HCT116 (cell line): ENCODE data around the gene CDK8. TPM values are rescaled to one million over a fixed set of nuclear protein-coding genes. Genes with fewer than 3 reads are reported as not detected.

ENCODE experiments used
- ATAC-seq: fragments of 200-7000 bp; cut with Tn5 transposase; 2 replicates; pipeline ENCODE4 v1.9.1; 2020; ENCODE audit warnings: mild to moderate bottlenecking, moderate library complexity
- BruUV-seq: library from RNA; stranded (reverse); fragments of 400-500 nt; replicated peaks from 2 replicates; lab custom pipeline; 2021; lab: Mats Ljungman, UMichigan
- CTCF ChIA-PET: fragments of 300-600 bp; sonication (Branson Sonifier 250); formaldehyde crosslinking; loops from one replicate; lab custom pipeline; 2021; ENCODE audit warnings: antibody characterized with exemption; lab: Charles Lee
- POLR2A ChIA-PET: fragments of 300-600, 350-600 bp; sonication (Branson Sonifier 250); formaldehyde crosslinking; loops from one replicate; lab custom pipeline; 2021; ENCODE audit warnings: antibody characterized with exemption; lab: Charles Lee
- RAD21 ChIA-PET, 2 experiments: fragments of 300-600 bp; sonication (Branson Sonifier 250); formaldehyde crosslinking; loops; one replicate each; lab custom pipeline; 2023; ENCODE audit warnings: low total read pairs in 2 of 2; ENCODE audit not compliant: uncharacterized antibody in 2 of 2, unreplicated experiment in 2 of 2, low non-redundant PET in 1 of 2; lab: Charles Lee
- DNase-seq: peaks from one replicate; pipeline ENCODE4 v3.0.0-alpha.2; 2010; ENCODE audit warnings: low read depth, low spot score
- H2AFZ ChIP-seq: fragments of 200-600 bp; shearing (Covaris generic), sonication (generic); 2 replicates; pipeline ENCODE4 v1.6.1; 2017; ENCODE audit warnings: low read depth, mixed run types, mixed read lengths, antibody characterized with exemption, low read length; ENCODE audit not compliant: poor library complexity, severe bottlenecking
- H3K27ac ChIP-seq: 2 replicates; pipeline ENCODE4 v1.5.1; 2012; ENCODE audit warnings: low read depth, low read length
- H3K27me3 ChIP-seq: fragments of 200-600 bp; sonication (generic); 2 replicates; pipeline ENCODE4 v1.6.1; 2016; ENCODE audit warnings: mixed run types, low read length, mixed read lengths; ENCODE audit not compliant: insufficient read depth
- H3K36me3 ChIP-seq, 2 experiments: fragments of 200-500 bp in 1 of 2; fragments of 200-600 bp in 1 of 2; sonication (Bioruptor generic) in 1 of 2; sonication (generic) in 1 of 2; 2 replicates each; pipeline versions ENCODE4 v1.5.1 to v1.6.1; 2014 to 2016; ENCODE audit warnings: low read length in 2 of 2, inconsistent platforms in 1 of 2, mixed read lengths in 1 of 2, mixed run types in 1 of 2; ENCODE audit not compliant: insufficient read depth in 2 of 2, control insufficient read depth in 1 of 2
- H3K4me1 ChIP-seq, 2 experiments: fragments of 200-600 bp in 1 of 2; sonication (generic) in 1 of 2; 2 replicates each; pipeline versions ENCODE4 v1.5.1 to v1.6.1; 2012 to 2017; ENCODE audit warnings: low read length in 2 of 2, inconsistent platforms in 1 of 2, mild to moderate bottlenecking in 1 of 2, mixed read lengths in 1 of 2, mixed run types in 1 of 2, moderate library complexity in 1 of 2; ENCODE audit not compliant: insufficient read depth in 2 of 2, control insufficient read depth in 1 of 2
- H3K4me2 ChIP-seq: fragments of 200-600 bp; sonication (generic); 2 replicates; pipeline ENCODE4 v1.6.1; 2017; ENCODE audit warnings: mixed run types, low read length, mixed read lengths
- H3K4me3 ChIP-seq, 2 experiments: fragments of 200-600 bp in 1 of 2; sonication (generic) in 1 of 2; replicated peaks in 1 of 2; 2 replicates each; pipeline ENCODE4 v1.5.1; 2011 to 2016; ENCODE audit warnings: low read length in 2 of 2, control low read depth in 1 of 2, low read depth in 1 of 2, mild to moderate bottlenecking in 1 of 2, mixed read lengths in 1 of 2, mixed run types in 1 of 2
- H3K79me2 ChIP-seq: fragments of 200-600 bp; sonication (generic); 2 replicates; pipeline ENCODE4 v1.6.1; 2017; ENCODE audit warnings: mild to moderate bottlenecking, mixed run types, low read length, moderate library complexity, mixed read lengths; ENCODE audit not compliant: insufficient read depth
- H3K9ac ChIP-seq: fragments of 200-600 bp; sonication (generic); 2 replicates; pipeline ENCODE4 v1.6.1; 2016; ENCODE audit warnings: low read length, mixed read lengths
- H3K9me2 ChIP-seq: fragments of 200-600 bp; sonication (generic), shearing (Covaris generic); 2 replicates; pipeline ENCODE4 v1.6.1; 2017; ENCODE audit warnings: mixed run types, mild to moderate bottlenecking, moderate library complexity; ENCODE audit not compliant: insufficient read depth
- H3K9me3 ChIP-seq, 2 experiments: fragments of 200-500 bp in 1 of 2; fragments of 200-600 bp in 1 of 2; sonication (Bioruptor generic) in 1 of 2; sonication (generic) in 1 of 2; 2 replicates each; pipeline ENCODE4 v1.6.1; 2014 to 2017; ENCODE audit warnings: low read length in 2 of 2, mixed read lengths in 2 of 2, inconsistent platforms in 1 of 2, low read depth in 1 of 2, mild to moderate bottlenecking in 1 of 2, mixed run types in 1 of 2, moderate library complexity in 1 of 2; ENCODE audit not compliant: control insufficient read depth in 1 of 2, insufficient read depth in 1 of 2
- H4K20me1 ChIP-seq: fragments of 200-600 bp; sonication (generic), shearing (Covaris generic); 2 replicates; pipeline ENCODE4 v1.6.1; 2017; ENCODE audit warnings: mixed run types, mild to moderate bottlenecking, moderate library complexity; ENCODE audit not compliant: insufficient read depth
- CBX3 ChIP-seq: IDR thresholded peaks from 2 replicates; pipeline ENCODE4 v1.6.1; 2012; ENCODE audit warnings: low read depth
- CTCF ChIP-seq, 3 experiments: fragments of 200-600 bp in 1 of 3; sonication (generic) in 1 of 3; IDR thresholded peaks in 2 of 3; conservative IDR thresholded peaks in 1 of 3; 2 replicates each; pipeline ENCODE4 v1.5.1; 2012 to 2017; ENCODE audit warnings: low read depth in 2 of 3, low read length in 2 of 3, antibody characterized with exemption in 1 of 3, borderline replicate concordance in 1 of 3, control low read depth in 1 of 3, mild to moderate bottlenecking in 1 of 3, mixed read lengths in 1 of 3, mixed run types in 1 of 3, moderate library complexity in 1 of 3; ENCODE audit not compliant: insufficient read depth in 1 of 3
- EZH2 ChIP-seq: fragments of 200-600 bp; sonication (generic); IDR thresholded peaks from 2 replicates; pipeline ENCODE4 v1.6.1; 2017; ENCODE audit warnings: antibody characterized with exemption, mixed run types
- FOSL1 ChIP-seq: IDR thresholded peaks from 2 replicates; pipeline ENCODE4 v1.6.1; 2012; ENCODE audit warnings: low read depth
- POLR2AphosphoS5 ChIP-seq: IDR thresholded peaks from 2 replicates; pipeline ENCODE4 v1.6.1; 2011; ENCODE audit warnings: mild to moderate bottlenecking, low read depth, low read length, moderate library complexity
- RAD21 ChIP-seq: IDR thresholded peaks from 2 replicates; pipeline ENCODE4 v1.6.1; 2012; ENCODE audit warnings: low read depth, mild to moderate bottlenecking
- SIN3A ChIP-seq: IDR thresholded peaks from 2 replicates; pipeline ENCODE4 v1.6.1; 2012; ENCODE audit warnings: low read depth
- SP1 ChIP-seq: IDR thresholded peaks from 2 replicates; pipeline ENCODE4 v1.6.1; 2012; ENCODE audit warnings: low read depth
- ZNF274 ChIP-seq: fragments of 200-500 bp; sonication (Bioruptor generic); IDR thresholded peaks from 2 replicates; pipeline ENCODE4 v1.6.1; 2014; ENCODE audit warnings: mild to moderate bottlenecking, low read depth, low read length, inconsistent platforms
- intact Hi-C: fragments of 100-400 bp; cut with micrococcal nuclease; formaldehyde crosslinking; loops from 2 replicates; pipeline ENCODE4 v1.10.0; 2022
- total RNA-seq: library from RNA; stranded (reverse); gene quantifications from one replicate; pipeline ENCODE4 v1.2.1, GENCODE V29; 2021; ENCODE audit not compliant: unreplicated experiment

CDK8 gene
- total RNA-seq, 1 experiment from 2014 or later, result 23.8 TPM

- Histone ChIP-seq H3K9me3 (no peaks in the 10 kb centered on the region), H3K4me3 (no peak overlapping the region), H3K9me2 (no peaks in the 10 kb centered on the region), H3K4me1 (no peaks in the 10 kb centered on the region), H3K27ac (no peak overlapping the region), H3K27me3 (no peaks in the 10 kb centered on the region), H3K9ac (no peak overlapping the region), H3K36me3 (no peaks in the 10 kb centered on the region), H3K4me2 (no peak overlapping the region), H4K20me1 (no peaks in the 10 kb centered on the region), H3K79me2 (peaks cover 72% of the 10 kb centered on the region), H2AFZ (no peak overlapping the region)
- ChIA-PET POLR2A (no interaction called here), CTCF (no interaction called here), RAD21 (no interaction called here)
- ATAC-seq (no peak), DNase-seq (no peak)
- intact Hi-C loops, result no loop called here
- BruUV-seq, result no TSS peak
- TF ChIP-seq FOSL1 (no peak), SP1 (no peak), SIN3A (no peak), POLR2AphosphoS5 (no peak), ZNF274 (no peak), CBX3 (no peak), RAD21 (no peak), EZH2 (no peak), CTCF (IDR thresholded peaks at IDR 0.05 in 2 of 3, conservative IDR thresholded peaks at IDR 0.05 in 1 of 3; ENCODE audit: borderline replicate concordance in 1 of 3, insufficient read depth in 1 of 3, low read depth in 2 of 3, low read length in 2 of 3) (no peak)
These were observed 72.6 kb downstream of the CDK8 start for GRCh38 chr13:26326562-26326961.
